Stimulated activated naive CD4-positive, alpha-beta T cell (primary cell): ENCODE results near the gene RELN.

Experiments used
- DNase-seq, 6 experiments: peaks; one replicate each; lab custom pipeline; 2025; lab: John Stamatoyannopoulos, UW

RELN gene

DNA sequence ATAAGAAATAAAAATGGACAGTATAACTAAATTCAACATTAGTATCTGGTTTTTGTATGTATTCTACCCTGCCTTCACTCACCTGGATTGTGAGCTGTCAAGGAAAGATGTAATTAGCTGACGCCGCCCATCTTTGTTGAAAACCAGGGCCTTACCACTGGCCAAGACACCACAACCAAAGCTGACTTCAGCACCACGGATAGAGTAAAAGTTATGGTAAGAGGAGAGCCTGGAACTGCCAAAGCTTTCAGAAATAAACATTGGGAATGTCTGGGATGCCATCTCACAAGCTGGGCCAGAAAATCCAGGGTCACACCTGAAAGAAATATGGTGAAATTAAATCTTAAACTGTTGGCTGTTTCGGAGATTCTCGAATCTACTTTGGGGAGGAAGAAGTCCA, 353.3 kb downstream of the RELN start:
- DNase-seq, result no peak

DNA sequence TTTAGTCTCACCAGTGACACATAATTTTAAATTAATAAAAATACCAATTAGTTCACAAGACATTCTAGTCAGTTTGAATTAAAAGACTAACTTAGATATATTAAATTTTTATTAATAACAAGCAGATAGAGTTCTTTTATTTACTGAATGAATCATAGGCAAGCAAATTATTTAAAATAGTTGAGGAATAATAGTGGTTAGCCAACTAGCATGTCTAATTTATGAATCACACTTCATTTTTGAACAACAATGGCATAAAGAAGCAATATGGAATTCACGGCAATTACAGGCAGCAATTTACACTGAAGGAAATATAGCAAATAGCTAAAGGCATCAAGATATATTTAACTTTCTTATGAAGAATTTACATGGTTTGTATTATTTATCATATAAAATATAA, 356.5 kb downstream of the RELN start:
- DNase-seq, result no peak

- DNase-seq, result no peak
These were observed 357.3 kb downstream of the RELN start for GRCh38 chr7:103632005-103632639.

DNA sequence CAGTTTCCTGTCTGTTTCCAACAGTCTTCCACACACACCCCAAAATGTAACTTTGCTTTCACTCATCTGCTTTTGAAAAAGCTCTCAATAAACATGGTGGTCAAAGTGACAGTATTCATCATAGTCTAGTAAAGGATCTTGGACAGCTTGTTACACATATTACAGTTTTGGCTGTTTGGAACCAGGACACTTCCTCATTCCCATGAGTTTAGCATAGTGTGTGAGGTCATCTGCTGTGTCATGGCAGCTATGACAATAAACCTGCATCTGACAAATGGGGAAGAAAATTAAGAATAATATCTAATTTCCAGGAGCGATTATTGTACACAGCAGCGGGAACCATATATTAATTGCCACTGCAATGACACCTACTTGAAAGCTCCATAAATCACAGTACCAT, 359.1 kb downstream of the RELN start:
- no peak for DNase-seq

GRCh38 chr7:103628742-103629141, 360.7 kb downstream of the RELN start:
- no peak for DNase-seq

- no peak for DNase-seq
These were observed 362.7 kb downstream of the RELN start for GRCh38 chr7:103626776-103627175.

GRCh38 chr7:103622274-103622673, 367.2 kb downstream of the RELN start:
- no peak for DNase-seq

- no peak for DNase-seq
These were observed 375.5 kb downstream of the RELN start for GRCh38 chr7:103613655-103614642.

GRCh38 chr7:103609778-103610177, 379.7 kb downstream of the RELN start:
- DNase-seq, result no peak

DNA sequence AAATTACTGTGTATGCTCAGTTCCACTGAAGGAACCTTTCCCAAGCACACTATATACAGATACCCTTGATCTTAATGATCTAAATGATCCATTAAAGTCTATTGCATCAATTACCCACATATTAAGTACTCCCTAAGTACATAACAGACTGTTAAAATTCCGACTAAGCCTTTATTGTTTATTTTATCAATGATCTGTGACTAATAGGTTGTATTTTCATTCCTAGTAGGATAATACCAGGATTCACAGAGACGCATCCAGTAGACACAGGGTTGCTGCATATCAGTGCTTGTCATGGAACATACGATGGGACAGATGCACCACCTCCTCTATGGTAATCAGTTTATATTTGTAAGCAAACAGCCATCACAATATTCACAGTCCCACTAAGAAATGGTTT, 383.8 kb downstream of the RELN start:
- DNase-seq, result no peak

- DNase-seq, result no peak
These were observed 391.0 kb downstream of the RELN start for GRCh38 chr7:103598326-103598905.

- no peak for DNase-seq
These were observed 391.9 kb downstream of the RELN start for GRCh38 chr7:103597606-103598005.

- no peak for DNase-seq
These were observed 395.3 kb downstream of the RELN start for GRCh38 chr7:103594186-103594585.

- DNase-seq, result no peak
These were observed 395.8 kb downstream of the RELN start for GRCh38 chr7:103593691-103594090.

DNA sequence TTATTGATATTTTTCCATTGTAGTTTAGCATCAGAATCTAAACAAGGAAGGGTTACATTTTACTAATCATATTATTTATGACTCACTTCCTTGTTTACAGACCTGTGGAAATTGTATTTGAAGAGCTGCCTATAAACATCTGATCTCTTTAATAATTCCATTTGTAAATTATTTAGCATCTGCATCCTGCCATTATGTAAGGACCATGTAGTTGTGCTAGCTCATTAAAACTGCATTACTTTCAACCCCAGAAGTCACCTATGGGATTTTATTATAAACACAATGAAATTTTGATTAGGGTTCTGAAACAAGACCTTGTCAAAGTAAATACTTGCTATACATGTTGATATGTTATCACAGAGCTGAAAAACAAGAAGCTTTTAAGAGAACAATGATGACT, 396.6 kb downstream of the RELN start:
- DNase-seq, result no peak

DNA sequence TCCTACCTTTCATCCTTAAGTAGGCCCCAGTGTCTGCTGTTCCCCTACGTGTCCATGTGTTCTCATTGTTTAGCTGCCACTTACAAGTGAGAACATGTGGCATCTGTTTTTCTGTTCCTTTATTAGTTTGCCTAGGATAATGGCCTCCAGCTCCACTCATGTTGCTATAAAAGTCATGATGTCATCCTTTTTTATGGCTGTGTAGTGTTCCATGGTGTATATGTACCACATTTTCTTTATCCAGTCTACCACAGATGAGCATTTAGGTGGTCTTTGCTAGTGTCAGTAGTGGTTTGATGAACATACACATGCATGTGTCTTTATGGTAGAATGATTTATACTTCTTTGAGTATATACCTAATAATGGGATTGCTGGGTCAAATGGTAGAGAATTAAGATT, 397.3 kb downstream of the RELN start:
- DNase-seq, result no peak

DNA sequence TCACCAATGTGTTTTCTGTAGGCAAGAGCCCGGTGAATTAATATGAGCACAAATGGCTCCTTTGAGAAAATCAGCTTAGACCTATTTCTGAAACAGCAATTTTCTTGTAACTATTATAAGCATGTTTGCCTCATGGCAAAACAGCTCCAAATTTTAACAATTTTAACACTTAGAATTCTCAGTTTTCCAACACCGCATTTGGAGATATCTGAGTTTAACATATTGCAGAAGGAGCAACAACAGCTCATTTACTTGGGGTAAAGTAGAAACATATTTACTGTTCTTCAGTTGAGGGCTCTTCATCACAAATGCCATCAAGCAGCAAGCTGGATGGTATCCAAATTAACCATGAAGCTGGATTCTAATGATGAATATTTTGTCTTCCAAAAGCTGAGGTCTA, 409.4 kb downstream of the RELN start:
- DNase-seq, result no peak

DNA sequence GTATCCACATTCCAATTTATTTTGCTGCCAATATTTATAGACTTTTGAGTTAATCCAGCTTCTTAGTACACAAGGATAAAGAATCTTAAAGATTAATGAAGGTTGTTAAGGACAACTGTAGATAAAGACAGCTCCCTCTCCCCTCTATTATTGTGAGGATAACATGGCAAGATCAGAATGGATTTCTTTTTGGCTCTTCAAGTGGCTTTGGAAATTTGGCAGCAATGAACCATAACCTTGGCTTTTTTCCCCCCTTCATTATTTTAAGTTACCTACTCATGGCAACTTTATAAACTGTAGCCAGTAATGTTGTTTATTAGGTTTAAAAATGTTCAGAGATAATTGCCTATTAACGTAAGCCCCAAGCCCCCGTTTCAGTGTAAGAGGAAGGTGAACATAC, 412.4 kb downstream of the RELN start:
- no peak for DNase-seq

DNA sequence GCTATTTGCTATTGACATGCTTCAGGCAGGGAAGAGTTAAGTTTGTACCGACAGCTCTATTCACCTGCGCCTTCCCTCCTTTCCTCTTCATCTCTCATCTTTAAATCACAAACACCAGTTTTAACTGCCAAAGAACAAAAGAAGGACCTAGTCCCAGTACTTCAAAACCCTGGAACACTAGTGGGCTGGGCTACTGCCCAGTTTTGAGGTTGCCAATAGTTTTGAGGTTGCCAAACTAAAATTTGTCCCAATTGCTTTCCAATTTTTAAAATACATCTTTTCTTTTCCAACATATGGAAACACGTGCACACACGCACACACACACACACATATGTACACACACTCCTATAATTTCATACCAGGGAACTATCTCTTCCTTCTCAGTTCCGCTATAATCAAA, 412.8 kb downstream of the RELN start:
- no peak for DNase-seq

DNA sequence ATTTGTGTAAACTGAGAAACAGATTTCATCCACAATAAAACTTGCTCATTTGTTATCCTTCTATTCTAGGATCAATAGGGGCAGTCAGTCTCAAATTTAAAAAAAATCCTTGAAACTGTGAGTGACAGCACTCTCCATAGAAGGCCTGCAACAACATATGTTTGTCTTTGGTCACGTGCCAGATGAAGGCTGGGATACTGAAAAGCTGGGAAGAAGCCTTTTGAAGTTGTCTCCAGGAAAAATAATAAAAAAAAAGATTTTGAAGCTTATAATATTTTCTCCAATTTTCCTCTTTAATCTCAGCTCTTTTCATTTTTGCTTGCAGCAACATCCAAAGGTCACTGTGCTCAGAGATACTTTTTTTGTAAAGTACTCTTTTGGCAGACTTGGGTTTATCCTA, 414.9 kb downstream of the RELN start:
- DNase-seq, result no peak

DNA sequence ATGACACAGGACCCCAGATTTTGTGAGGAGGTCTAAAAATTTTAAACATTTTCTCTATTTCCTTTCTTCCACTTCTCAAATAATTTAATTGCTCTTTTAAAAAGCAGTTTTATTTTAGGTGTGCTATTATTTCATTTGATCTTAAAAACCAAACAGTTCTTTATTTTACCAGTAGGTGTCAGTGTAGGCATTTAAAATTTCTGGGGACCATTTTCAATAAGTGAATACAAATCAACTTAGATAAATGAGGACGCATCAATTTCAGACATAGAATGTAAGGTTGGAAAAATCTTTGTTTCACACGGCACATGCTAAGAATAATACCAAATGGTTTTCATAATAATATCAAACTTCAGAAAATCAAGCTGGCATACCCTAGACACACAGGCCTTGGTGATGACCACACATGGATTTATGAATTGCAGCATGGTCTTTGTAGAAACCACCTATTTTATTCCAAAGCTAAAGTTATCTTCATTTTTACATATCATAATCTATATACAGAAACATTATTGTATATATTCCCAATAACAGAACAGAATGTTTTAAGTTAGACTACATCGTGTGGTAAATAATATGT, 415.9 kb downstream of the RELN start:
- DNase-seq, result peak in 3 of 6 experiments; percentile 3 to 31 (median 7)

DNA sequence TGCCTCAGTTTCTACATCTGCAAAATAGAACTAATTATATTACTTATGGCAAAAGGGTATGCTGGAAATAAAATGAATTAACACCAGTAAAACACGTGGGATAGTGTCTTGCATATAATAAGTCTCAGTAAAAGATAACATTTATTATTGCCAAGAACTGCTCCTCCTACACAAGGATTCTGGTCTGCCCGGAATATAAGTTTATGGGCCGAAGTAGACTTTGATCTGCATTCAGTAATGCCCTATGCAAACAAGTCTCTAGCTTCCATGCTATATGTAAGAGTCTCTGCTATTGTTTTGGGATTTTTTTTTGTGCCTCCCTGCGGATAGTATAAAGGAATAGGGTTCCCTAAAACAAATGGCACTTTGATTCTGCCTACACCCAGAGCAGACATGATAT, 417.9 kb downstream of the RELN start:
- no peak for DNase-seq
